A549 (cell line): Measurements from ENCODE around the gene RPAIN.

Experiments
- CTCF ChIP-seq: fragments of >200 bp; sonication (Bioruptor Twin); formaldehyde crosslinking; IDR thresholded peaks from 3 replicates; pipeline ENCODE4 v1.5.1; 2016
- EHF ChIP-seq: fragments of 250-450 bp; sonication (Bioruptor Pico); IDR thresholded peaks from 2 replicates; pipeline ENCODE4 v1.5.0; 2020; ENCODE audit warnings: mild to moderate bottlenecking
- MAX ChIP-seq: IDR thresholded peaks from 2 replicates; pipeline ENCODE4 v1.6.1; 2012
- PHF8 ChIP-seq: fragments of 200-600 bp; sonication (generic); IDR thresholded peaks from 2 replicates; pipeline ENCODE4 v1.6.1; 2016; ENCODE audit warnings: low read depth, mild to moderate bottlenecking, antibody characterized with exemption, moderate library complexity, borderline replicate concordance
- POLR2A ChIP-seq: IDR thresholded peaks from 2 replicates; pipeline ENCODE4 v1.6.1; 2012; ENCODE audit warnings: mild to moderate bottlenecking, low read length
- RARB ChIP-seq: fragments of 250-450 bp; sonication (Bioruptor Pico); IDR thresholded peaks from 2 replicates; pipeline ENCODE4 v1.8.0; 2021; ENCODE audit warnings: mild to moderate bottlenecking, moderate library complexity
- SMC3 ChIP-seq: fragments of >200 bp; sonication (Bioruptor Twin); formaldehyde crosslinking; IDR thresholded peaks from 3 replicates; pipeline ENCODE4 v1.6.1; 2018; ENCODE audit warnings: inconsistent platforms
- ZFP36 ChIP-seq: fragments of 450-650 bp; IDR thresholded peaks from 2 replicates; pipeline ENCODE4 v1.6.1; 2014; ENCODE audit warnings: borderline replicate concordance; ENCODE audit not compliant: partially characterized antibody

- TF ChIP-seq PHF8 = no peak
- no peak for TF ChIP-seq ZFP36
- TF ChIP-seq CTCF = no peak
- no peak for TF ChIP-seq POLR2A
- no peak for TF ChIP-seq MAX
- TF ChIP-seq EHF = no peak
- TF ChIP-seq SMC3 = no peak
- TF ChIP-seq RARB (CRISPR knock-in tag) = no peak
These were observed 53.9 kb downstream of the RPAIN start for GRCh38 chr17:5473906-5474305.
